Colonic mucosa (tissue), 4 donors: ENCODE measurements around the gene SEMA3D. TPM values are rescaled to one million over a fixed set of nuclear protein-coding genes. Genes with fewer than 3 reads are reported as not detected.

Experiments
- DNase-seq: peaks from one replicate; pipeline ENCODE4 v3.0.0-alpha.2; 2020
- H3K27ac ChIP-seq: fragments of 200-600 bp; one replicate; pipeline ENCODE4 v1.8.0; 2021
- H3K27me3 ChIP-seq: fragments of 200-600 bp; one replicate; pipeline ENCODE4 v1.8.0; 2021
- H3K36me3 ChIP-seq: fragments of 200-600 bp; one replicate; pipeline ENCODE4 v1.8.0; 2021
- H3K4me1 ChIP-seq: fragments of 200-600 bp; one replicate; pipeline ENCODE4 v1.8.0; 2021; ENCODE audit warnings: mild to moderate bottlenecking
- H3K4me3 ChIP-seq: fragments of 200-600 bp; one replicate; pipeline ENCODE4 v1.8.0; 2021
- H3K9ac ChIP-seq, 2 donors: one replicate each; pipeline ENCODE4 v1.7.0; 2013; ENCODE audit warnings: control low read depth in 2 of 2, low read depth in 2 of 2, low read length in 2 of 2
- H3K9me3 ChIP-seq: fragments of 200-600 bp; one replicate; pipeline ENCODE4 v1.8.0; 2021
- CTCF ChIP-seq: fragments of 200-600 bp; IDR thresholded peaks from one replicate; pipeline ENCODE4 v1.8.0; 2022; ENCODE audit warnings: antibody characterized with exemption, mild to moderate bottlenecking
- intact Hi-C: fragments of 100-400 bp; cut with DNase I; formaldehyde crosslinking; loops from one replicate; pipeline ENCODE4 v1.14.1; 2022
- total RNA-seq, 2 donors: library from RNA; stranded (reverse); fragmentation: NEBNext Ultra II Directional in 1 of 2; extraction: Animal tissue kit (Norgen Biotek cat#: 25700) in 1 of 2; gene quantifications; one replicate each; pipeline ENCODE4 v1.2.1, GENCODE V29; 2021
- donor health status: healthy.
- donor health status: DM: no; HTN: no; CAD: no.
- donor health status: DM: no; HTN: no; CAD: no.

SEMA3D gene
- total RNA-seq, 2 donors from 2014 or later: 0.86 to 2.6 TPM

- Histone ChIP-seq H3K36me3 (no peaks in the 10 kb centered on the region), H3K4me3 (no peak overlapping the region), H3K27me3 (no peaks in the 10 kb centered on the region), H3K9ac (no peak overlapping the region), H3K4me1 (no peaks in the 10 kb centered on the region), H3K27ac (no peak overlapping the region), H3K9me3 (no peaks in the 10 kb centered on the region)
- intact Hi-C loops: no loop called here
- DNase-seq: no peak
- TF ChIP-seq CTCF: no peak
Observed at GRCh38 chr7:85115006-85115405, 71.8 kb downstream of the SEMA3D start.

GRCh38 chr7:85114342-85114741 is 72.5 kb downstream of the SEMA3D start:
- no peak for TF ChIP-seq CTCF
- no peak for DNase-seq
- Histone ChIP-seq H3K9ac (no peak overlapping the region), H3K27ac (no peak overlapping the region), H3K9me3 (no peaks in the 10 kb centered on the region), H3K4me3 (no peak overlapping the region), H3K27me3 (no peaks in the 10 kb centered on the region), H3K4me1 (no peaks in the 10 kb centered on the region), H3K36me3 (no peaks in the 10 kb centered on the region)
- intact Hi-C loops: no loop called here

- H3K27ac ChIP-seq: no peak overlapping the region
- intact Hi-C loops: no loop called here
- no peak for TF ChIP-seq CTCF
- H3K9ac ChIP-seq: no peak overlapping the region
- H3K36me3 ChIP-seq: no peaks in the 10 kb centered on the region
- no peaks in the 10 kb centered on the region for H3K27me3 ChIP-seq
- H3K4me3 ChIP-seq: no peak overlapping the region
- H3K4me1 ChIP-seq: no peaks in the 10 kb centered on the region
- no peak for DNase-seq
- no peaks in the 10 kb centered on the region for H3K9me3 ChIP-seq
Observed at GRCh38 chr7:85111761-85112160, 75.1 kb downstream of the SEMA3D start.

- Histone ChIP-seq H3K36me3 (no peaks in the 10 kb centered on the region), H3K9me3 (no peaks in the 10 kb centered on the region), H3K4me3 (no peak overlapping the region), H3K4me1 (no peaks in the 10 kb centered on the region), H3K27me3 (no peaks in the 10 kb centered on the region), H3K27ac (no peak overlapping the region), H3K9ac (no peak overlapping the region)
- no peak for TF ChIP-seq CTCF
- intact Hi-C loops: no loop called here
- DNase-seq: no peak
Observed at GRCh38 chr7:85106719-85107118, 80.1 kb downstream of the SEMA3D start.

GRCh38 chr7:85104432-85105205 is 82.2 kb downstream of the SEMA3D start:
- H3K9me3 ChIP-seq: no peaks in the 10 kb centered on the region
- DNase-seq: no peak
- TF ChIP-seq CTCF: no peak
- no peak overlapping the region for H3K27ac ChIP-seq
- H3K27me3 ChIP-seq: no peaks in the 10 kb centered on the region
- no peak overlapping the region for H3K9ac ChIP-seq
- no peaks in the 10 kb centered on the region for H3K4me1 ChIP-seq
- no peak overlapping the region for H3K4me3 ChIP-seq
- no peaks in the 10 kb centered on the region for H3K36me3 ChIP-seq
- intact Hi-C loops: no loop called here
